Activated T-cell treated with anti-CD3 and anti-CD28 coated beads, Interleukin-2, amount 50 U/mL, for 4 hours (primary cell): ENCODE measurements around the gene TLR1. TPM values are rescaled to one million over a fixed set of nuclear protein-coding genes. Genes with fewer than 3 reads are reported as not detected.

ENCODE experiments used
- ATAC-seq, 2 donors: fragments of 200-7000 bp; cut with Tn5 transposase; one replicate each; pipeline ENCODE4 v1.10.0; 2021
- DNase-seq: peaks from one replicate; pipeline ENCODE4 v3.0.0-alpha.2; 2020
- H3K27me3 Mint-ChIP-seq: one replicate; pipeline ENCODE4 v1.8.0; 2021; ENCODE audit warnings: low read depth, mixed read lengths
- H3K36me3 Mint-ChIP-seq: one replicate; pipeline ENCODE4 v1.8.0; 2022; ENCODE audit warnings: mixed read lengths; ENCODE audit not compliant: insufficient read depth
- H3K4me1 Mint-ChIP-seq: one replicate; pipeline ENCODE4 v1.8.0; 2021; ENCODE audit warnings: low read depth, mixed read lengths
- H3K4me3 Mint-ChIP-seq: one replicate; pipeline ENCODE4 v1.8.0; 2021; ENCODE audit warnings: mild to moderate bottlenecking, moderate library complexity, mixed read lengths
- H3K9me3 Mint-ChIP-seq: one replicate; pipeline ENCODE4 v1.8.0; 2021; ENCODE audit warnings: mixed read lengths
- total RNA-seq, 3 donors: library from RNA; stranded (reverse); gene quantifications; one replicate each; pipeline ENCODE4 v1.2.1, GENCODE V29; 2021

The TLR1 gene
- total RNA-seq, 3 donors from 2014 or later, result 0.53 to 2.0 (median 1.1) TPM

- Mint-ChIP-seq H3K4me1 (peaks cover 7% of the 10 kb centered on the region), H3K27me3 (no peaks in the 10 kb centered on the region), H3K9me3 (peaks cover 8% of the 10 kb centered on the region), H3K36me3 (no peaks in the 10 kb centered on the region), H3K4me3 (no peak overlapping the region)
- peak in 1 of 2 donors; percentile 61 for ATAC-seq
- DNase-seq, result no peak
These were observed 52.1 kb downstream of the TLR1 start for GRCh38 chr4:38752372-38752940.

GRCh38 chr4:38751341-38752010 lies 53.1 kb downstream of the TLR1 start:
- peaks cover 7% of the 10 kb centered on the region for H3K4me1 Mint-ChIP-seq
- H3K4me3 Mint-ChIP-seq, result no peak overlapping the region
- H3K36me3 Mint-ChIP-seq, result no peaks in the 10 kb centered on the region
- DNase-seq (no peak), ATAC-seq (no peak)
- peaks cover 15% of the 10 kb centered on the region for H3K9me3 Mint-ChIP-seq
- no peaks in the 10 kb centered on the region for H3K27me3 Mint-ChIP-seq

GRCh38 chr4:38749336-38749735 lies 55.3 kb downstream of the TLR1 start:
- H3K36me3 Mint-ChIP-seq, result no peaks in the 10 kb centered on the region
- H3K4me1 Mint-ChIP-seq, result peaks cover 7% of the 10 kb centered on the region
- no peaks in the 10 kb centered on the region for H3K27me3 Mint-ChIP-seq
- H3K4me3 Mint-ChIP-seq, result no peak overlapping the region
- no peak for ATAC-seq
- H3K9me3 Mint-ChIP-seq, result peaks cover 16% of the 10 kb centered on the region
- DNase-seq, result no peak

- Mint-ChIP-seq H3K4me3 (no peak overlapping the region), H3K36me3 (no peaks in the 10 kb centered on the region), H3K27me3 (no peaks in the 10 kb centered on the region), H3K4me1 (peaks cover 12% of the 10 kb centered on the region), H3K9me3 (peaks cover 16% of the 10 kb centered on the region)
- ATAC-seq, result no peak
- no peak for DNase-seq
These were observed 57.0 kb downstream of the TLR1 start for GRCh38 chr4:38747629-38748028.

Other genes starting within 250 kb of the TLR1 start
- 10 to 100 TPM in 2 of 3 donors, 1 to 10 TPM in 1; 9.9 to 12.6 (median 10.9) TPM for gene KLF3, start 140.6 kb downstream of the TLR1 start, total RNA-seq
- gene TLR10, start 21.8 kb downstream of the TLR1 start, total RNA-seq, result under 1 TPM in 2 of 3 donors, not detected in 1; 0.13 to 0.22 TPM
- gene TLR6, start 52.0 kb upstream of the TLR1 start, total RNA-seq, result 1 to 10 TPM in 1 of 3 donors, under 1 TPM in 2; 0.73 to 1.9 (median 0.95) TPM
- under 1 TPM; 0.24 to 0.34 (median 0.25) TPM for gene FAM114A1, start 63.0 kb upstream of the TLR1 start, total RNA-seq
- gene TMEM156, start 227.6 kb upstream of the TLR1 start, total RNA-seq, result 1 to 10 TPM; 4.1 to 5.3 (median 4.9) TPM